NB4 (cell line): ENCODE measurements around the gene VASH1.

Experiments
- DNase-seq: peaks from one replicate; pipeline ENCODE4 v3.0.0; 2010; ENCODE audit warnings: low read depth
- H3K4me3 ChIP-seq: one replicate; pipeline ENCODE4 v1.5.1; 2011; ENCODE audit warnings: mild to moderate bottlenecking, low read depth, low read length, moderate library complexity
- MYC ChIP-seq: IDR thresholded peaks from 2 replicates; pipeline ENCODE4 v1.6.1; 2011; ENCODE audit warnings: low read depth, low read length
- POLR2A ChIP-seq: IDR thresholded peaks from 2 replicates; pipeline ENCODE4 v1.6.1; 2011; ENCODE audit warnings: mild to moderate bottlenecking; ENCODE audit not compliant: insufficient read length; ENCODE audit errors: extremely low read depth
- TF ChIP-seq, protein P1 (sequence below): IDR thresholded peaks from one replicate; pipeline ENCODE4 v1.5.1; 2012; ENCODE audit warnings: low read depth, low read length
- TF ChIP-seq, protein P2 (sequence below): IDR thresholded peaks from 2 replicates; pipeline ENCODE4 v1.6.1; 2011; ENCODE audit warnings: low read depth, low read length

The VASH1 gene

DNA sequence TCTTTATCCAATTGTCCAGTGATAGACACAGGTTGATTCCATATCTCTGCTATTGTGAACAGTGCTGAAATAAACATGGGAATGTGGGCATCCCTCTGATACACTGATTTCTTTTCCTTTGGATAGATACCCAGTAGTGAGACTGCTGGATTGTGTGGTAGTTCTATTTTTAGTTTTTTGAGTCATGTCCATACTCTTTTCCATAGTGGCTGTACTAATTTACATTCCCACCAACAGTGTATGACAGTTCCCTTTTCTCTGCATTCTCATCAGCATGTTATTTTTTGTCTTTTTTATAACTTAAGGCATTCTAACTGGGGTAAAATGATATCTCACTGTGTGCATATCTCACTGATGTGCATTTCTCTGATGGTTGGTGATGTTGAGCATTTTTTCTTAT is 24.8 kb upstream of the VASH1 start:
- no peak for DNase-seq
- TF ChIP-seq MYC, result no peak
- TF ChIP-seq POLR2A, result no peak
- TF ChIP-seq, protein P1, sequence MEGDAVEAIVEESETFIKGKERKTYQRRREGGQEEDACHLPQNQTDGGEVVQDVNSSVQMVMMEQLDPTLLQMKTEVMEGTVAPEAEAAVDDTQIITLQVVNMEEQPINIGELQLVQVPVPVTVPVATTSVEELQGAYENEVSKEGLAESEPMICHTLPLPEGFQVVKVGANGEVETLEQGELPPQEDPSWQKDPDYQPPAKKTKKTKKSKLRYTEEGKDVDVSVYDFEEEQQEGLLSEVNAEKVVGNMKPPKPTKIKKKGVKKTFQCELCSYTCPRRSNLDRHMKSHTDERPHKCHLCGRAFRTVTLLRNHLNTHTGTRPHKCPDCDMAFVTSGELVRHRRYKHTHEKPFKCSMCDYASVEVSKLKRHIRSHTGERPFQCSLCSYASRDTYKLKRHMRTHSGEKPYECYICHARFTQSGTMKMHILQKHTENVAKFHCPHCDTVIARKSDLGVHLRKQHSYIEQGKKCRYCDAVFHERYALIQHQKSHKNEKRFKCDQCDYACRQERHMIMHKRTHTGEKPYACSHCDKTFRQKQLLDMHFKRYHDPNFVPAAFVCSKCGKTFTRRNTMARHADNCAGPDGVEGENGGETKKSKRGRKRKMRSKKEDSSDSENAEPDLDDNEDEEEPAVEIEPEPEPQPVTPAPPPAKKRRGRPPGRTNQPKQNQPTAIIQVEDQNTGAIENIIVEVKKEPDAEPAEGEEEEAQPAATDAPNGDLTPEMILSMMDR, result no peak
- TF ChIP-seq, protein P2, sequence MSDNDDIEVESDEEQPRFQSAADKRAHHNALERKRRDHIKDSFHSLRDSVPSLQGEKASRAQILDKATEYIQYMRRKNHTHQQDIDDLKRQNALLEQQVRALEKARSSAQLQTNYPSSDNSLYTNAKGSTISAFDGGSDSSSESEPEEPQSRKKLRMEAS, result no peak
- H3K4me3 ChIP-seq, result no peak overlapping the region

DNA sequence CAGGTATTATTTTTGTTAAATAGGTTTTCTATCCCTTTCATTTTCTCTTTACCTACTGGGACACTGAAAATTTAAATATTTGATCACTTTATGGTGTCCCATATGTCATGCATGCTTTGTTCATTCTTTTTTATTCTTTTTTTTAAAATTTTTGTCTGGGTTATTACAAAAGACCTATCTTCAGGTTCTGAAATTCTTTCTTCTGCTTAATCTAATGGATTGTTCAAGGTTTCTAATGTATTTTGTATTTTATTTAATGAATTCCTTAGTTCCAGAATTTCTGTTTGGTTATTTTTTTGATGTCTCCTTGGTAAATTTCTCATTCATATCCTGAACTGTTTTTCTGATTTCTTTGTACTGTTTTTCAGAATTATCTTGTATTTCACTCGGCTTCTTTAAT is 20.2 kb upstream of the VASH1 start:
- no peak for DNase-seq
- TF ChIP-seq MYC (no peak), POLR2A (no peak)
- TF ChIP-seq, protein P1, result no peak
- TF ChIP-seq, protein P2, result no peak
- no peak overlapping the region for H3K4me3 ChIP-seq

DNA sequence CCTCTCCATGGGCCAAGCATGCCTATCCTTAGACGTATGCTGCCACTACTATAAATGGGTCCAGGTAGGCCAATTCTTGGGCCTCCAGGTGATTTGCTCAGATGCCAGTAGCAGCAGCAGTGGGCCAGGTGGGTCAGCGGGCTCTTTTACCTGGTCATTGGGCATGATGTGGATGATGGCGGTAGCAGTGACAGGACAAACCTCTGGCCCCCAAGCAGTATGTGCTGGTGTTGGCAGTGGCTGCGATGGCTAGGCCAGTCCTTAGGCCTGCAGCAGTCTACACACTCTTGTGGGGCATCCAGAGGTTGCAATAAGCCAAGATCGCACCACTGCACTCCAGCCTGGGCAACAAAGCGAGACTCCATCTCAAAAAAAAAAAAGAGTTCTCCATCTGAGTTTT is 19.1 kb upstream of the VASH1 start:
- DNase-seq, result no peak
- no peak overlapping the region for H3K4me3 ChIP-seq
- no peak for TF ChIP-seq MYC
- TF ChIP-seq, protein P1, result no peak

DNA sequence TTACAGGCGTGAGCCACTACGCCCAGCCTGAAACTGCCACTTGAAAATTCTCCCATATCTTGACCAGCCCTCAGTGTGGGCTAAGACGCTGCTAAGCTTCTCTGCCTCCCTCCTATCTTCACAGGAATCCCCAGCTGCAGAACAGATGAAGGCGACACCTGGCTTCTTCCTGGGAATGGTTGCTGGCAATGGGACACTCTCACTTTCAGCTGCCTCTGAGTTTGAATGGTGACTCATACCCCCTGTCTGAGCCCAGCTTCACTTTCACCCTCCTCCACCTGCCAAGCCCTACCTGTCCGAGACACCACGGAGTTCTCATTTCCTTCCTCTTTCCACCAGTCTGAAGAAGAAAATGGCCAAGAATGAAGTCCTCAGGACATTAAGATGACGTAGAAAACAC is 18.3 kb upstream of the VASH1 start:
- peak; percentile 85 for DNase-seq
- TF ChIP-seq POLR2A, result no peak
- no peak for TF ChIP-seq MYC
- TF ChIP-seq, protein P1, result no peak
- TF ChIP-seq, protein P2, result no peak; the same call in 1 of the 2 replicates
- no peak overlapping the region for H3K4me3 ChIP-seq

DNA sequence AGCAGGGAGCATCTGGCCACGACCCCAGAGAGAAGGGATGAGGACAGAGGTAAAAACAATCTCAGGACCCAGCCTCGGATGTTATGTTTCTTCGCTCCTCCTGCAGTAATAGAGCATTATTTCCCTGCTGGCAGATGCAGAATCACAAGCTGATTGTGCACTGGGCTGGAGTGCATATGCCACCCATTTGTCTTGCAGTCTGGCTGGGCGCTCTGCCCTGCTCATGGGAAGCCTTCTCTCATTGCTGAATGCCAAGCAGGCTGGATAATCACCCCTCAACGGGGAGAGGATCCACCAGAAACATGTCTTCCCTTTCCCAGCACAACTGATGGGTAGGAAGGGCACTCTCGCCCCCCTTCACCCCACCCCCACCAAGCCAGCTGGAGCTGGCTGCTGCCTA is 8.5 kb upstream of the VASH1 start:
- H3K4me3 ChIP-seq, result no peak overlapping the region
- TF ChIP-seq MYC (no peak), POLR2A (no peak)
- TF ChIP-seq, protein P2, result no peak
- TF ChIP-seq, protein P1, result no peak
- no peak for DNase-seq

DNA sequence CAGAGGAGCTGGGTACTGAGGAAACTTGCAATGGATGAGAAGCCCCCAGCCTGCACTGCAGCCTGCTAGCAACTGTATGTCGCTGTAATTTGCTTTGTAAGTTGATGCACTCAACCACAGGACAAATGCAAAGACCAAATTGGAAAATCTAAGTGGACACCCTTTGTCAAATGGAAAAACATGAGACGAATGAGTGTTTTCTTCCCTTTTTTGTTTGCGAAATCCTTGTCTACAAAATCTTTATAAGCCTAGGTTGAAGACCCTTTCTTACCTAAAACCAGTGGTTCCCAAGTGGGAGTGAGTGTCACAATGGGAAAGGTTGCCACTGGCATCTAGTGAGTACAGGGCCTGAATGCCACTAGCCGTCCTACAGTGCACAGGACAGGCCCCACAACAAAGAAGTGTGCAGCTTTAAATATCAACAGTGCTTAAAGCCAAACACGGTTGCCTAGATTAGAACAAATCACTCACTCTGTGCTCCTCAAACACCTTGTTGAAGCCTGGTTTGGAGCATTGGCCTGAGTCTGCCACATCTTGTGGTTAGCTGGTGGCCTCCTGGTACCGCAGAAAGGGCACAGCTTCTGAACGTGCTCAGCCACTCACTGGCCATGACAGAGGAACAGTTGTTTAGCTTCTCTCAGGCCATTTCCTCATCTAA is 7.6 kb upstream of the VASH1 start:
- no peak for TF ChIP-seq MYC
- no peak for TF ChIP-seq POLR2A
- TF ChIP-seq, protein P1, result no peak
- TF ChIP-seq, protein P2, result no peak
- no peak for DNase-seq
- H3K4me3 ChIP-seq, result no peak overlapping the region
